HEK293 (cell line): ENCODE data around the gene GPR35.

ENCODE experiments used
- CTCF ChIA-PET: fragments of 350-600 bp; formaldehyde crosslinking; extraction: SDS; loops from one replicate; lab custom pipeline; 2021; ENCODE audit warnings: antibody characterized with exemption; lab: Yijun Ruan, JAX
- POLR2A ChIA-PET: fragments of 300-600 bp; formaldehyde crosslinking; extraction: SDS; loops from one replicate; lab custom pipeline; 2020; ENCODE audit warnings: antibody characterized with exemption, inconsistent platforms; lab: Yijun Ruan, JAX
- H3K27ac ChIP-seq: fragments of 200-500 bp; sonication (Bioruptor generic); 2 replicates; pipeline ENCODE4 v1.5.1; 2014; ENCODE audit warnings: low read depth, low read length, control low read depth, inconsistent platforms; ENCODE audit errors: extremely low read depth
- H3K36me3 ChIP-seq, 2 experiments: fragments of 200-500 bp in 1 of 2; sonication (Bioruptor generic) in 1 of 2; 1 replicate in 1 of 2; 2 replicates in 1 of 2; pipeline ENCODE4 v1.5.1; 2014 to 2017; ENCODE audit warnings: inconsistent platforms in 2 of 2, low read length in 2 of 2; ENCODE audit not compliant: control insufficient read depth in 2 of 2, insufficient read depth in 1 of 2
- H3K4me1 ChIP-seq: fragments of 200-500 bp; sonication (Bioruptor generic); 2 replicates; pipeline ENCODE4 v1.5.1; 2014; ENCODE audit warnings: mild to moderate bottlenecking, low read length, inconsistent platforms; ENCODE audit not compliant: control insufficient read depth, insufficient read depth
- H3K4me3 ChIP-seq: 2 replicates; pipeline ENCODE4 v1.5.1; 2011; ENCODE audit warnings: low read depth, mild to moderate bottlenecking, control low read depth, low read length, moderate library complexity
- H3K9me3 ChIP-seq: fragments of 200-500 bp; sonication (Bioruptor generic); 2 replicates; pipeline ENCODE4 v1.5.1; 2014; ENCODE audit warnings: low read depth, low read length, inconsistent platforms; ENCODE audit not compliant: control insufficient read depth, insufficient read depth
- BCL11B ChIP-seq: fragments of 450-650 bp; formaldehyde crosslinking; IDR thresholded peaks from 2 replicates; pipeline ENCODE4 v1.5.1; 2016; ENCODE audit warnings: low read depth, missing biosample characterization, missing genetic modification characterization
- HOXD13 ChIP-seq: sonication (generic); formaldehyde crosslinking; IDR thresholded peaks from 2 replicates; pipeline ENCODE4 v1.8.0; 2022; ENCODE audit warnings: missing genetic modification reagents, borderline replicate concordance
- KLF10 ChIP-seq: fragments of 450-650 bp; IDR thresholded peaks from 2 replicates; pipeline ENCODE4 v1.5.1; 2018; ENCODE audit warnings: missing biosample characterization, mild to moderate bottlenecking, missing genetic modification characterization
- KLF16 ChIP-seq: fragments of 450-650 bp; formaldehyde crosslinking; IDR thresholded peaks from 2 replicates; pipeline ENCODE4 v1.5.1; 2017; ENCODE audit warnings: missing biosample characterization, missing genetic modification characterization
- KLF8 ChIP-seq: fragments of 450-650 bp; formaldehyde crosslinking; IDR thresholded peaks from 2 replicates; pipeline ENCODE4 v1.5.1; 2016; ENCODE audit warnings: missing biosample characterization, missing genetic modification characterization
- MZF1 ChIP-seq: fragments of 450-650 bp; formaldehyde crosslinking; IDR thresholded peaks from 2 replicates; pipeline ENCODE4 v1.5.1; 2017; ENCODE audit warnings: missing biosample characterization, missing genetic modification characterization, borderline replicate concordance
- SETDB1 ChIP-seq: IDR thresholded peaks from one replicate; pipeline ENCODE4 v1.6.1; 2017; ENCODE audit warnings: mild to moderate bottlenecking, low read length, moderate library complexity, mixed read lengths; ENCODE audit not compliant: insufficient read length
- TCF7L2 ChIP-seq: IDR thresholded peaks from 2 replicates; pipeline ENCODE4 v1.6.1; 2011; ENCODE audit warnings: low read depth, mild to moderate bottlenecking, inconsistent platforms, low read length, moderate library complexity, borderline replicate concordance
- ZBTB20 ChIP-seq: fragments of 450-650 bp; formaldehyde crosslinking; IDR thresholded peaks from 2 replicates; pipeline ENCODE4 v1.5.1; 2016; ENCODE audit warnings: missing biosample characterization, missing genetic modification characterization
- ZFP69B ChIP-seq: fragments of 450-650 bp; formaldehyde crosslinking; IDR thresholded peaks from 2 replicates; pipeline ENCODE4 v1.5.1; 2016; ENCODE audit warnings: missing biosample characterization, missing genetic modification characterization
- ZNF157 ChIP-seq: fragments of 450-650 bp; formaldehyde crosslinking; IDR thresholded peaks from 2 replicates; pipeline ENCODE4 v1.5.1; 2016; ENCODE audit warnings: missing biosample characterization, missing genetic modification characterization
- ZNF23 ChIP-seq: fragments of 450-650 bp; formaldehyde crosslinking; IDR thresholded peaks from 2 replicates; pipeline ENCODE4 v1.5.1; 2016; ENCODE audit warnings: missing biosample characterization, missing genetic modification characterization, borderline replicate concordance
- ZNF239 ChIP-seq: fragments of 450-650 bp; formaldehyde crosslinking; IDR thresholded peaks from 2 replicates; pipeline ENCODE4 v1.5.1; 2016; ENCODE audit warnings: missing biosample characterization, missing genetic modification characterization
- ZNF302 ChIP-seq: fragments of 450-650 bp; formaldehyde crosslinking; IDR thresholded peaks from 2 replicates; pipeline ENCODE4 v1.5.1; 2016; ENCODE audit warnings: missing biosample characterization, missing genetic modification characterization, low read depth
- ZNF341 ChIP-seq: fragments of 450-650 bp; formaldehyde crosslinking; IDR thresholded peaks from 2 replicates; pipeline ENCODE4; 2016; ENCODE audit warnings: low read depth, missing biosample characterization, missing genetic modification characterization
- ZNF423 ChIP-seq: fragments of 450-650 bp; formaldehyde crosslinking; IDR thresholded peaks from 2 replicates; pipeline ENCODE4 v1.5.1; 2016; ENCODE audit warnings: missing biosample characterization, missing genetic modification characterization
- ZNF501 ChIP-seq: fragments of 450-650 bp; formaldehyde crosslinking; IDR thresholded peaks from 2 replicates; pipeline ENCODE4 v1.5.1; 2016; ENCODE audit warnings: missing biosample characterization, missing genetic modification characterization
- ZNF548 ChIP-seq: fragments of 450-650 bp; formaldehyde crosslinking; IDR thresholded peaks from 2 replicates; pipeline ENCODE4 v1.5.1; 2016; ENCODE audit warnings: missing biosample characterization, missing genetic modification characterization
- ZNF670 ChIP-seq: fragments of 450-650 bp; formaldehyde crosslinking; IDR thresholded peaks from 2 replicates; pipeline ENCODE4 v1.5.1; 2016; ENCODE audit warnings: missing biosample characterization, missing genetic modification characterization, low read depth
- TF ChIP-seq, protein P1 (sequence below): fragments of 450-650 bp; formaldehyde crosslinking; IDR thresholded peaks from 2 replicates; pipeline ENCODE4 v1.5.1; 2016; ENCODE audit warnings: missing biosample characterization, missing genetic modification characterization
- TF ChIP-seq, protein P2 (sequence below): fragments of 450-650 bp; formaldehyde crosslinking; IDR thresholded peaks from 2 replicates; pipeline ENCODE4 v1.5.1; 2017; ENCODE audit warnings: missing biosample characterization, missing genetic modification characterization
- TF ChIP-seq, protein P3 (sequence below): fragments of 450-650 bp; formaldehyde crosslinking; IDR thresholded peaks from 2 replicates; pipeline ENCODE4 v1.5.1; 2016; ENCODE audit warnings: missing biosample characterization, missing genetic modification characterization
- TF ChIP-seq, protein P4 (sequence below): fragments of 450-650 bp; formaldehyde crosslinking; IDR thresholded peaks from 2 replicates; pipeline ENCODE4; 2016; ENCODE audit warnings: missing biosample characterization, missing genetic modification characterization

Gene GPR35

DNA sequence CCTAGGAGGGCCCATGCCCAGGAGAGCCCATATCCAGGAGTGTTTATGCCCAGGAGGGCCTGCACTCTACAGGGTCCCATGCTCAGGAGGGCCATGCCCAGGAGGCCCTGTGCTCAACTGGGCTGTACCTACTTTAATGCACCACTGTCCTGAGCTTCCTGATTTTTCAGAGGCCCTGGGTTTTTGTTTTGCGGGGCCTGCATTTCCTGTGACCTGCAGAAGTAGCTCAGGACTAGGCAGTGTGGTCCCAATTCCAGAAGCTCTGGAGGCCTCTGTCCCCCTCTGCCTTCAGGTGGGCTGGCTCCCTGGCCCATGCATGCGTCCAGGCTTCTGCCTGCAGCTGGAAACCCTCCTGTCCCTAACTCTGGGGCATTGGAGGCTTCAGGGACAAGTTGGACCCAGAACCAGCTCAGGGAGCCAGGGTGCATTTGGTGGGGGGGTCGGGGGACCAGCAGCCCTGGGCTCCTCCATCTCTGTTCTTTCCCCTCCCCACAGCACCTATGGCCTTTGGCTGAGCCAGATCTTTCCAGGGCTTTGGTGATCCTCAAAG, 10.8 kb downstream of the GPR35 start (continued):
- TF ChIP-seq ZNF23 (tag by site-specific recombination) (no peak), KLF8 (no peak)

DNA sequence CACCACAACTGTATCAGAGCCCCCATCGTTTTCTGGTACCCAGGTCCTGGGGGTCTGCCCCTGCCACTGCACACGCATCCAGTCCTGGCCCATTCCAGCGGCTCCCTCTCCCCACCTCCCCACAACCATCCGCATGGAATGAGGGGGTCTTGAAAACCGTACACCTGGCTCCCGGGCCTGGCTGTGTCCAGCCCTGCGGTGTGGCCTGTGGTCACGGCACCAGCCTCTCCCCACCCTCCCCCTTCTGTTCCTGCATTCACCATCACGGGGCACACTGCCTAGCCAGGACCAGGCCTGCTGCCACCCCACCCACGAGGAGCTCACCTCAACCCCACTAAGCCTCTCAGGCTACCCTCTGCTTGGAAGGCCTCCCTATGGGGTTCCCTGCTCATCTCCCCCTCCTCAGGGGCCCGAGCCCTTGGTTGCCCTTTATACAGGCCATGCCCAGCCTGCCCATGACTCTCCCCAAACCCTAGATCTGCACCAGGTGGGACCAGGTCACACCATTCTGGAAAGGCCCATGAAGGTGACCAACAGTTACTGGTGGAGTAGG, 11.4 kb downstream of the GPR35 start:
- ChIA-PET CTCF (no interaction called here), POLR2A (no interaction called here)
- Histone ChIP-seq H3K4me3 (no peak overlapping the region), H3K27ac (no peak overlapping the region), H3K4me1 (no peaks in the 10 kb centered on the region), H3K9me3 (no peaks in the 10 kb centered on the region), H3K36me3 (no peaks in the 10 kb centered on the region)
- TF ChIP-seq SETDB1, result no peak
- no peak for TF ChIP-seq BCL11B (tag by site-specific recombination)
- TF ChIP-seq ZNF239 (tag by site-specific recombination), result no peak

DNA sequence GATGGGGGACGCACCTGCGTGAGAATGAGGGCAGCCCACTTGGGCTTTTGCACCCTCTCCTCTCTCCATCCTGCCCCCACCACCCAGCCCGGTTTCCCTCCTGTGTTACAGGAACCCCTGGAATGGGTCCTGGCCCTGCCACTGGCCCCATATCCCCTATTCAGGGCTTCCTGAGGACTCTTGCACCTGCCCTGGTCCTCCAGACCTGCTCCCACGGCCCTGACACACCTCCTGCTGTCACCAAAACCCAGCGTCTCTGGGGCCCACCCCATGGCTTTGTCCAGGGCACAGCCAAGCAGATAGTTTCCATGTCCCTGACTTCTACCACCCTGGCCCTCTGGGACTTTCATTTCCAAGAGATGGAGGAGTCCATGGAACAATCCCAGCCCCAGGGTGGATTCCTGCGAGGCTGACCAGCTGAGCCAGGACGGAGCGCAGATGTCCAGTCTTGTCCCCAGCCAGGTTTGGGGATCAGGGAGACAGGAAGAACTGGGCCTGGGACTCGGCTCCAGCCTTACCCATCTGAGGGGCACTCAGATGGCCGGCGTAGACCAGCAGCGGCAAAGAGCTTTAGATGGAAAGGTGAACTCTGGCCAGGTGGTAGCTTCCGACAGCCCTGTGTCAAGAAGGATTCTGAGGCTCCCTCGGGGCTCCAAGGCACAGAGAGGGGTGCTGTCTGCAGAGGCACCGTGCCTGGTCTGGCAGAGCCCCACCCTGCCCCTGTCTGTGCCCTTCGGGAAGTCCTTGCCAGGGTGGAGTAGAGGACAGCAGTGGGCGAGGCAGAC, 12.0 kb downstream of the GPR35 start:
- ChIA-PET POLR2A (no interaction called here), CTCF (no interaction called here)
- no peak for TF ChIP-seq ZNF670 (tag by site-specific recombination)

DNA sequence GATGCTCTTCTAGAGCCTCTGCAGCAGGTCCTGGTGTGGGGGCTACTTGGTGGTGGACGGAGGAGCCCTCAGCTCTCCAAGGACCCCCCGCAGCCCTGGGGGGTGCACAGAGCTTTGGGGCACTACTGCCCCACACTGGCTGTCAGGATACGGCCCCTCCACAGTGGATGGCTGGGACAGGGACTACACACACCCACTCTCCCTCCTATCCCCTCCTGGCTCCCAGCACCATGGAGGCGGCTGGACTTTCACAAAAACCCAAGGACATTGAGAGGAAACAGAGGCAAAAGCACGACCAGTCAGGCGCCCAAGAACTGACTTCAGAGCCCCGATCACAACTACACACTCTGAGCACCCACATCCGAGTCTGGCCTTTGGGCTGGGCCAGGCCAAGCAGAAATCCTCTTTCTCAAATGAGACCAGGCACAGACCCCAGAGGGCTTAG, 12.6 kb downstream of the GPR35 start:
- CTCF ChIA-PET, result no interaction called here
- Histone ChIP-seq H3K27ac (no peak overlapping the region), H3K4me1 (no peaks in the 10 kb centered on the region), H3K4me3 (no peak overlapping the region), H3K36me3 (no peaks in the 10 kb centered on the region), H3K9me3 (no peaks in the 10 kb centered on the region)
- POLR2A ChIA-PET, result interaction anchor here (0.6 kb wide), 1 partner anchor 264 kb away, joined by 3 read pairs; no protein-coding TSS in a partner anchor
- TF ChIP-seq, protein P1, sequence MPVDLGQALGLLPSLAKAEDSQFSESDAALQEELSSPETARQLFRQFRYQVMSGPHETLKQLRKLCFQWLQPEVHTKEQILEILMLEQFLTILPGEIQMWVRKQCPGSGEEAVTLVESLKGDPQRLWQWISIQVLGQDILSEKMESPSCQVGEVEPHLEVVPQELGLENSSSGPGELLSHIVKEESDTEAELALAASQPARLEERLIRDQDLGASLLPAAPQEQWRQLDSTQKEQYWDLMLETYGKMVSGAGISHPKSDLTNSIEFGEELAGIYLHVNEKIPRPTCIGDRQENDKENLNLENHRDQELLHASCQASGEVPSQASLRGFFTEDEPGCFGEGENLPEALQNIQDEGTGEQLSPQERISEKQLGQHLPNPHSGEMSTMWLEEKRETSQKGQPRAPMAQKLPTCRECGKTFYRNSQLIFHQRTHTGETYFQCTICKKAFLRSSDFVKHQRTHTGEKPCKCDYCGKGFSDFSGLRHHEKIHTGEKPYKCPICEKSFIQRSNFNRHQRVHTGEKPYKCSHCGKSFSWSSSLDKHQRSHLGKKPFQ (tag by site-specific recombination), result no peak
- TF ChIP-seq ZNF157 (tag by site-specific recombination) (no peak), ZNF423 (tag by site-specific recombination) (no peak), ZNF302 (tag by site-specific recombination) (no peak), ZFP69B (no peak), ZNF341 (tag by site-specific recombination) (no peak), KLF16 (tag by site-specific recombination) (no peak), ZBTB20 (no peak), TCF7L2 (no peak), ZNF548 (tag by site-specific recombination) (no peak), KLF10 (tag by site-specific recombination) (no peak), ZNF501 (tag by site-specific recombination) (no peak), HOXD13 (no peak), MZF1 (tag by site-specific recombination) (no peak)
- TF ChIP-seq, protein P2, sequence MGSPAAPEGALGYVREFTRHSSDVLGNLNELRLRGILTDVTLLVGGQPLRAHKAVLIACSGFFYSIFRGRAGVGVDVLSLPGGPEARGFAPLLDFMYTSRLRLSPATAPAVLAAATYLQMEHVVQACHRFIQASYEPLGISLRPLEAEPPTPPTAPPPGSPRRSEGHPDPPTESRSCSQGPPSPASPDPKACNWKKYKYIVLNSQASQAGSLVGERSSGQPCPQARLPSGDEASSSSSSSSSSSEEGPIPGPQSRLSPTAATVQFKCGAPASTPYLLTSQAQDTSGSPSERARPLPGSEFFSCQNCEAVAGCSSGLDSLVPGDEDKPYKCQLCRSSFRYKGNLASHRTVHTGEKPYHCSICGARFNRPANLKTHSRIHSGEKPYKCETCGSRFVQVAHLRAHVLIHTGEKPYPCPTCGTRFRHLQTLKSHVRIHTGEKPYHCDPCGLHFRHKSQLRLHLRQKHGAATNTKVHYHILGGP (tag by site-specific recombination), result no peak
- TF ChIP-seq, protein P3, sequence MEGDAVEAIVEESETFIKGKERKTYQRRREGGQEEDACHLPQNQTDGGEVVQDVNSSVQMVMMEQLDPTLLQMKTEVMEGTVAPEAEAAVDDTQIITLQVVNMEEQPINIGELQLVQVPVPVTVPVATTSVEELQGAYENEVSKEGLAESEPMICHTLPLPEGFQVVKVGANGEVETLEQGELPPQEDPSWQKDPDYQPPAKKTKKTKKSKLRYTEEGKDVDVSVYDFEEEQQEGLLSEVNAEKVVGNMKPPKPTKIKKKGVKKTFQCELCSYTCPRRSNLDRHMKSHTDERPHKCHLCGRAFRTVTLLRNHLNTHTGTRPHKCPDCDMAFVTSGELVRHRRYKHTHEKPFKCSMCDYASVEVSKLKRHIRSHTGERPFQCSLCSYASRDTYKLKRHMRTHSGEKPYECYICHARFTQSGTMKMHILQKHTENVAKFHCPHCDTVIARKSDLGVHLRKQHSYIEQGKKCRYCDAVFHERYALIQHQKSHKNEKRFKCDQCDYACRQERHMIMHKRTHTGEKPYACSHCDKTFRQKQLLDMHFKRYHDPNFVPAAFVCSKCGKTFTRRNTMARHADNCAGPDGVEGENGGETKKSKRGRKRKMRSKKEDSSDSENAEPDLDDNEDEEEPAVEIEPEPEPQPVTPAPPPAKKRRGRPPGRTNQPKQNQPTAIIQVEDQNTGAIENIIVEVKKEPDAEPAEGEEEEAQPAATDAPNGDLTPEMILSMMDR (tag by site-specific recombination), result no peak
- TF ChIP-seq, protein P4, sequence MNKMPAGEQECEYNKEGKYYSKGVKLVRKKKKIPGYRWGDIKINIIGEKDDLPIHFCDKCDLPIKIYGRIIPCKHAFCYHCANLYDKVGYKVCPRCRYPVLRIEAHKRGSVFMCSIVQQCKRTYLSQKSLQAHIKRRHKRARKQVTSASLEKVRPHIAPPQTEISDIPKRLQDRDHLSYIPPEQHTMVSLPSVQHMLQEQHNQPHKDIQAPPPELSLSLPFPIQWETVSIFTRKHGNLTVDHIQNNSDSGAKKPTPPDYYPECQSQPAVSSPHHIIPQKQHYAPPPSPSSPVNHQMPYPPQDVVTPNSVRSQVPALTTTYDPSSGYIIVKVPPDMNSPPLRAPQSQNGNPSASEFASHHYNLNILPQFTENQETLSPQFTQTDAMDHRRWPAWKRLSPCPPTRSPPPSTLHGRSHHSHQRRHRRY, result no peak

More for the DNA sequence above, 12.0 kb downstream of the GPR35 start:
- no peaks in the 10 kb centered on the region for H3K4me1 ChIP-seq
- no peak overlapping the region for H3K4me3 ChIP-seq
- H3K27ac ChIP-seq, result no peak overlapping the region
- H3K36me3 ChIP-seq, result no peaks in the 10 kb centered on the region
- H3K9me3 ChIP-seq, result no peaks in the 10 kb centered on the region
